Nucleus accumbens (tissue), 56 donors: ENCODE results near the gene RAB3B.
"Not testable (repeated sequence)": the region's sequence is repeated elsewhere in the genome, so short reads cannot be mapped to it uniquely, and the experiment has no call there.

ENCODE experiments used
- DNase-seq, 56 donors: peaks; one replicate each; lab custom pipeline; 2025; lab: John Stamatoyannopoulos, UW

The RAB3B gene

DNA sequence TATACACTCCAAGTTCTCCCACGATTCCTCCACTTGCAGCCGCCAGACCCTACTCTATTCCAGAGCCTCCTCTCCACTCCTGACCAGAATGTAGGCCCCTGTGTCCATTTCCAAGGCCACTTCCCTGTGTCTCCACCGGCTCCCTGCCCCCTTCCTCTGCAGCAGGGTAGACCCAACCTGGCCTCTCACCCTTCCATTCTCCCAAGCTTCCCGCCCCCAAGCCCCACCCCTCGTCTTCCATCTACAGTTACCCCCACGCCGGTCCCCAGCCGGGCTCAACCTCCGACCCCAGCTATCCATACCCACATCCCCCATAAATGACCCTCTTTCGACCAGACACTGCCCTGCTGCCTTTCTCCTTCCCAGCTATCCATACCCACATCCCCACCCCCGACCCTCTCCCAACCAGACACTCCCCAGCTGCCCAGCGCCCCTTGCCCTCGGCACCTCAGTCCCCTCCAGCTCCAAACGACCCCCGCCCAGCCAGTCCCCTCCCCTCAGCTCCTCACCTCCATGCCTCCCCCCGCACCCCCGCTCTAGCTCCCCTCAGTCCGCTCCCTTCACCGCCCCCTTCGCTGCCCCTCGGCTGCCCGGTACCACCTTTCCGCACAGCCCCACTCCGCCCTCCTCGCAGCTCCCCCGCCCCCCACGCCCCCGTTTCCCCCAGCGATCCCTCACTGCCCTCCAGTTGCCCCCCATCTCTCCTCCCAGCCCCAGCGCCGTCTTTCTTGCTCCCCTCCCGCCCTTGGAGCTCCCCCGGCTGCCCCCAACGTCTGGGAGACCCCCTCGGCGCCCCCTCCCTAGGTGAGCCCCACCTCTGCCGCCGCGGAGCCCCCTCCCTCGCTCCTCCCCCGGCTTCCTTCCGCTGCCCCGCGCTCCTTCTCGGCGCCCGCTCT lies 670 bp downstream of the RAB3B start:
- peak in 1 of 56 donors; percentile 1 for DNase-seq

DNA sequence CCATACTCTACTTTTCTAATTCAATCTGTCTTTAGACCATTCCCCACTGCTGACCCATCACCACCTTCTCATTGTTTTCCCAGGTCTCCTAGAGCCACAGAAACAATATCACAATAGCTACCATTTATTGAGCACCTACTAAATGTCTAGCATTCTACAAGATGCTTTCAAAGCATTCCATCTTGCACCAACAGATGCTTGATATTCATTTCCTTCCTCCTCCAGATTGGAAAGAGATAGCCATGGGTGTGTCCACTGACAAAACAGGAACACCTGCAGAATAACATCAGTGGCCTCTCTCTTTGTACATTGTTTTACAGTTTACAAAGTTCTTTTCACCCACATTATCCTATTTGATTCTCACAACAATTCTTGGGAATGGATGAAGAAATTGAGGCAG lies 2.2 kb downstream of the RAB3B start:
- DNase-seq = no peak

DNA sequence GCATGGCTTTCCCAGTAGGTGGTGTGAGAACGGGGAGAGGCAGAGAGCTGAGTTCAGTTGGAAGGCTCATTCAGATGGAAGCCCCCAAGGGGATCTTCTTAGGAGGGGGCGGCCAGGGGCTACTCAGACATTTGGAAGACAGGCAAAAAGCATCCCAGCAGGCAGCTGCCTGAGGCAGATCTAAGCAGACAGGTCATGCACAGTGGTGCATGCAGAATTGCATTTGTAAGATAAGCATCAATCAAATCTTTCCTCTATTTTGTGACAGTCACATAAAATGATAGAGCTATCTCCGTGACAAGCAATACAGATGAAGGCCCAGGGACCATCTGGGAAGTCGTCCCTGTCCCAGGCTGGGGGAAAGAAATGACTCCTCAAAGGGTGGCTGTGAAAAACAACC lies 3.8 kb downstream of the RAB3B start:
- DNase-seq = no peak

DNA sequence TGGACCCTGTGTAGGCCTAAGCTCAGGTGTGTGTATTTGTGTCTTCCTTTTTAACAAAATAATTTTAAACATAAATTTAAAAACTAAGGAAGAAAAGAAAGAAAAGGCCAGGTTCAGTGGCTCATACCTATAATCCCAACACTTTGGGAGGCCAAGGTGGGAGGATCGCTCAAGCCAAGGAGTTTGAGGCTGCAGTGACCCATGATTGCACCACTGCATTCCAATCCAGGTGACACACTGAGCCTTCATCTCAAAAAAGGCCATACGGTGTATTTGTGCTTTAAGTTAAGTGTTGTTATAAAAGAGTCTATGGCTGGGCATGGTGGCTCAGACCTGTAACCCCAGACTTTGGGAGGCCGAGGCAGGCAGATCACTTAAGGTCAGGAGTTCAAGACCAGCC lies 8.3 kb downstream of the RAB3B start:
- no peak for DNase-seq

DNA sequence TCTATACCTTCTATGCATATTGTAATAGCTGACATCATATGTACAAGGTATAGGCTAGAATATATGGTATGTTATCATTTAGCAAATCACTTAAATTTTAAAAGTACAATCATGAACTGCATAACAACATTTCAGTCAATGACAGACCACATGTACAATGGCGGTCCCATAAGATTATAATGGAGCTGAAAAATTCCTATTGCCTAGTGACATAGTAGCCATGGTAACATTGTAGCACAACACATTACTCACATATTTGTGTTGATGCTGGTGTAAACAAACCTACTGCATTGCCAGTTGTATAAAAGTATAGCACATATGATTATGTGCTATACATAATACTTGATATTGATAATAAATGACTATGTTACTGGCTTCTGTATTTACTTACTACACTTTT lies 8.9 kb downstream of the RAB3B start:
- DNase-seq = no peak

DNA sequence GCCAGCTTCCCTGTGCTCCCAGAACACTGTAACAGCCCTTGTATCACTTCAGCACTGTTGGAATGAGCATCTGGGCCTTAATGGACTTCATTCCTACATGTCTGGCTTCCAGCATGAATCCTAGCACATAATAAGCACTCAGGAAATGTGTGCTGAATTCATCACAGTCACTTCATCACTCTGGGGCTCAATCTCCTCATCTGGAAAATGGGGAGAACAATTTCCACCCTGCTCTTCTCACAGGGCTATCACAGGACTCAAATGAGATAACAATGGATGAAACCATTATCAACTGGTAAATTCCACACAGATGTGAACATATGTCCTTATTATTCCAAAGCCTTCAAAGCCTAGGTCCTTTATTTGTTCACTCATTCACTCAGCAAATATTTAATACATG lies 12.4 kb downstream of the RAB3B start:
- no peak for DNase-seq

DNA sequence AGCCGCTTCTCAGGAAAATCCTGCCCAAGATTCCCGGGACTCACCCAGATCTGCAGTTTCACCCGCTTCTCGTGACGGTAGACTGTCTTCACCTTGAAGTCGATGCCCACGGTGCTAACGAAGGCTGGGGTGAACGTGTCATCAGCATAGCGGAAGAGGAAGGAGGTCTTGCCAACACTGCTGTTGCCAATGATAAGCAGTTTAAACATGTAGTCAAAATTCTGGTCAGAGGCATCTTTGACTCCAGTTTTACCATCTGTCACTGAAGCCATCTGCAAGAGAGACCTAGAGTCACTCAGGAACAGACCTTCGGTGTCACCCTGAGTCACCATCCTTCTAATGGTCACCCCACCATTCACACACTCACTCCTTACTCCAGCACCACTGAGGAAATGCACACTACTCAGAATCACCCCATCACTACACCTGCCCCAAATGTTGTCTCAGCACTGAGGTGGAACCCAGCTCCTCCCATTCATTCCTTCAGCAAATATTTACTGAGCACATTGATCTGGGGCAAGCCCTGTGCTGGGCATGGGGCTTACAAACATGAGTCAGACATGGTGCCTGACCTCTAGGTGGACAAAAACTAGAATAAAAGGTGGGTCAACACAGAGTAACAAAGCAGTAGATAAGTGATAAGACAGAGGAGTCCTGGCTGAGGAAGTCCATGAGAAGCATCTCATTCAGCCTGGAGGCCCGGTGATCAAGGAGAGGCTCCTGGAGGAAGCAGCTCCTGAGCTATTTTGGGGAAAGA lies 13.5 kb downstream of the RAB3B start:
- no peak for DNase-seq

DNA sequence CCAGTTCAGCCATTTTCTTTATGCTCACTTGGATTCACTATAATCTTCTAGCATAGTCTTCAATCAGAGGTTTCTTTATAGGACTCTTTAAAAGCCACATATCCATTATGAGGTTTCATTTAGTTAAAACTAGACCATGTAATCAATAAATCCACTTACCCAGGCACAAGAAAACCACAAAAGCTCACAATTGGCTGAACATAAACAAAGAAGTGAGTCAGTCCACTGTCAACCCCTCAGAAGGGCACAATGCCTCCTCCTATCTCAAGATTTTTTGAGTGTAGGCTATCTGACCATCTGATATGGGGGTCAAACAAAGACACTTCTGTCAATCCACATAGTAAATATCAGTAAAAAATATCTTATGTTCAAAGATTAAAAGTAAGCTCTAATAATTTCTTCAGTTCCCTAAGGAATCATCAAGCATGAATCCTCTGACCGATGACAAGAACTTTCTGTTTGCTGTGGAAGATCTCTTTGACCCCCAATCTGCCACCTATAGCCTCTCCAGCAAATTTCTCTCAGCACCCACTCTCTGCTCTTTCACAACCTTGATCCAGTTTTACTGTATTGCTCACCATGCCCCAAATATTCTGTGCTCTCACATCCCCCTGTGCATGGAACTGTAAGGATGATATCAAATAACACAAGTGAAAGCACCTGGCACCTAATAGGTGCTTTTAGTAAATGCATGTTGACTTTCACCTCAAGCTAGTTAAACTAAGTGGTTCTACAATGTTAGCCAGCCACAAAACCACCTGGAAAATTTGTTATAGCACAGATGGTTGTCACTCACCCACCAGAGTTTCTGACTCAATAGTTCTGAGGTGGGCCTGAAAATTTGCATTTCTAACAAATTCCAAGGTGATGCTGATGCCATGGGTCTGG lies 16.7 kb downstream of the RAB3B start:
- DNase-seq = no peak

DNA sequence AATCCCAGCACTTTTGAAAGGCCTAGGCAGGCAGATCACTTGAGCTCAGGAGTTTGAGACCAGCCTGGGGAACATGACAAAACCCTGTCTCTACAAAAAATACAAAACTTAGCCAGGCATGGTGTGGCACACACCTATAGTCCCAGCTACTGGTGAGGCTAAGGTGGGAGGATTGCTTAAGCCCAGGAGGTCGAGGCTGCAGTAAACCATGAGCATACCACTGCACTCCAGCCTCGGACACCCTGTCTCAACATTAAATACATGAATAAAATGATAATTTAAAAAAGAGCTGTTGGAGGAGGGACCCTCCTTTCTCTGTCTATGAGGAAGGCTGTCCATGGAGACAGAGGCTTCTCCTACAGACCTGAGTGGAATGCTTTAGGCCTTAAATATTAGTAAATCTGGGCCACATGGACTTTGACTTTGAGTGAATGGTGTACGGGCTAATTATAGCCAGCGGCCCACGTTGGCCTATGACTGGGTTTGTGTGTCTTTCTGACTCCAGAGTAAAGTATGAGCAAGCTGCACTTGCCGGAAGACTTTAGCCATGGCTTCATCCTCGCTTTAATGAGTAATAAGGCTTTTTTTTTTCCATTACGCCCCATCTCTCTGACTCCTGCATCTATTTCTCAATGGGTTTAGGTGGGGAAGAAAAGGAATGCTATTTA lies 21.3 kb downstream of the RAB3B start:
- DNase-seq = no peak

DNA sequence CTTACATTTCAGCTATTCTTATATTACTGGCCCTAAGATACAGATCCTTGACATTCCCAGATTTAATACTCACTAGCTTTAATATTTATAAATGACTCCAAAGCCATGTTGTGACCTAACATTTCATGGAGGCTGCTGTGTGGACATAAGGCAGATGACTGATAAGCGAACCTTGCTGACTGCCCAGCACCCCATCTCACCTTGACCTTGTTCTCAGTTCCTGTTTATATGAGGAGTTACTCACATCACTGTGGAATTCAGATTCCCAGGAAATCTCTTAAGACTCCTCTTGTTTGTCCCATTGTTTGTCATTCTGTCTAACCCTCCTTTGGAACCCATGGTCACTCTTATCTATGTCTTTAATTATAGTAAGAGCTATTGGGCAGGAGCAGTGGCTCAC lies 21.9 kb downstream of the RAB3B start:
- no peak for DNase-seq

DNA sequence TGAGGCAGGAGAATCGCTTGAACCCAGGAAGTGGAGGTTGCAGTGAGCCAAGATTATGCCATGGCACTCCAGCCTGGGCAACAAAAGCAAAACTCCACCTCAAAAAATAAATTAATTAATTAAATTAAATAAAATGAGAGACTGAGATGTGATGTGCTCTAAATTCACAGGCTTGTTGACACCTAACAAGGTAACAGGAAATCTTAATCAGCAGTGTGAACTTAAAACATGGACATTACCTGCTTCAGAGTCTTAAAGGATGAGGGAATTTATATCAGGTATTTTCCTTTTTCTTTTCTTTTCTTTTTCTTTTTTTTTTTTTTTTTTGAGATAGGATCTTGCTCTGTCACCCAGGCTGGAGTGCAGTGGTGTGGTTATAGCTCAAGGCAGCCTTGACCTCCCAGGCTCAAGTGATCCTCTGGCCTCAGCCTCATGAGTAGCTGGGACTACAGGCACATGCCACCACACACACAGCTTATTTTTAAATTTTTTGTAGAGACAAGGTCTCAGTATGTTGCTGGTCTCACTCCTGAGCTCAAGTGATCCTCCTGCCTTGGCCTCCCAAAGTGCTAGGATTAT lies 23.2 kb downstream of the RAB3B start:
- DNase-seq = not testable (repeated sequence)

DNA sequence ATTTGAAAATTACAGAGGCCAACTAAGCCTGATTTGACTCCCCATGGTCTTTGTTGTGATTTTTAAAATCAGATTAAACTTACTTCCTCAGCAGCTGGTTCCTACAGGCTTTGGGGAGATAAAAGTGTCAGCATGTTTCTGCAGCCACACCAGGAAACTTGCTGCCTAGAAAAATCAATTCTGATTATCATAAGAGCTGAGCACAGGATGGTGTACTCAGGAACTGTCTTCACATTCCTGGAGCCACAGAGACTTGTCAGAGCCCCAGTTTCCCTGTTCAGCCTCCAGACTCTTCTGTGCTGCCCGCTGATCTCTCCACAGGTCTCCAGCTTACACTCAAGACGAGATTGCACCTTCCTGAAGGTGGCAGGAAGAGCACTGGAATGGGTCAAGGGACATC lies 23.9 kb downstream of the RAB3B start:
- no peak for DNase-seq

DNA sequence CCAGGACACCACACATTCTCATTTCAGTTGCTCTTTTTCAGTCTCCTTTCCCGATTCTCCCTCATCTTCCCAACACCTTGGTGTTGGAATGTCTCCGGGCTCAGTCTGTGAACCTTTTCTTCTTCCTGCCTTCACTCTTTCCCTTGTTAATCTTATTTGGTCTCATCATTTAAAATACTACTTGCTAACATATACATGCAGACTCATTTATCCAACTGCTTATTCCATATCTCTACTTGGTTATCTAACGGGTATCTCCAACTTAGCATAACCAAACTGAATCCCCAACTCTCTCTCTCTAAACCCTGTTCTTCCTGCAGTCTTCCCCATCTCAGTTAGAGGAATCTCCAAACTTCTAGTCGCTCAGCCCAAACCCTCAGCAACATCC lies 26.2 kb downstream of the RAB3B start:
- DNase-seq = no peak

DNA sequence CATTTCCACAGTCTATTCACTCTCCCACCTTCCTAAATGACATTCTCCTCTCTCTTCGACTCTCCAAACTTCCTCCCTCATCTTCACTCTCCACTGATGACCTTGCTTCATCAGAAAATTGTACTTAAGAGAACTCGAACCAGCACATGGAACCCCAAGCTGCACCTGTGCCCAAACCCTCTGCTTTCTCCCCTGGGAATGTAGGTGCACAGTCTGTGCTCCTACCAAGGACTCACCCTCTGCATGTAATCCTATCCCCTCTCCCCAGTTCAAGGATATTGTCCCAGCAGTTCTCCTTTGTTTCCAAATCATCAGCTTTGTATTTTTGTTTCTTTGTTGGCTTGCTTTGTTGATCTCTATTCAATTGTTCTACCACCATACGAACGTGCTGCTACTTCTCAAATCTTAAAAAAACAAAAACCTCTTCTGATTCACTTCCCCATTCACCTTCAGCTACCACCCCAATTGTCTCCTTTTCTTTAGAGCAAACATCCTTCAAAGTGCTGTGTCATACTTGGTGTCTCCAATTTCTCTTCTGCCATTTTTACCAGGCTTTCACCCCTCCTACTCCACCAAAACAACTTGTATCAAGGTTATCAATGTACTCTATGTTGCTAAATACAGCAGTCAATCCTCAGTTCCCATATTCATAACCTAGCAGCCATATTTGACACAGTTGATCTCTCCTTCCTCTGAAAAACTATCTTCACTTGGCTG lies 26.8 kb downstream of the RAB3B start:
- DNase-seq = no peak

DNA sequence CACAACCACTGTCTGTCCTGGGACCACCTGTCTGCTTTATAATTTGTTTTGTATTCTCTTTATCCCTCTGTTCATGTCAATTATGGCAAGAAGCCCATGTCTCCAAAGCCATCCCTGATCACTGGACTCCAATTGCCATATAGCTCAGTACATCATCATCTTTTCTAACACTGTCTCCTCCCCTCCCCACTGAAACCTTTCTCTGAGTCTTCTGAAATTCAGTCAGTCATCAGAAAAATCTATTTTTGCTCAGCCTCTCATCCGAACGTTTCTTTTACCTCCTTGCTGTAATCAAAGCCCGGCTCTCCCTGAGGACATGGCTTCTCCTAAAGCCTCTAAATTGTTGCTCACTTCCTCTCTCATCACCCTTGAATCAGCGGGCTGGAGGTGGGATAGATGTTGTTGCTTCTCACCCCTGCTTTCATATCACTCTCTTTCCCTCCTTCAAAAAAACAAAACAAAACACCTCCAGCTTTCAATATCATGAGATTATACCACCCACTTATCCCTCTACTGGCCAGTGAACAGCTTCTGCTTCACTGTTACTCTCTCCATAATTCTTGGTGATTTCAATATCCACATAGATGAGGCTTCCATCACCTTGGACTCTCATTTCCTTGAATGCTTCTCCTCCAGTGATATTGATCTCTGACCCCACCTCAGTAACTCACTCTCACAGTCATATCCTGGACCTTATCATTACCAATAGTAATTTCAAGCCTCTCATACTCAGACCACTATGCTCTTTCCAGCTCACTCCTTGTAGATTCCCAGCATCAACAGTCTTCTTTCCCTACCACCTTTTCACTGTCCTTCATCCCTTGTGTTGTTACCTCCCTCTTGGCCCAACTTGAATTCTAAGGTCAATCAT lies 27.8 kb downstream of the RAB3B start:
- DNase-seq = no peak

DNA sequence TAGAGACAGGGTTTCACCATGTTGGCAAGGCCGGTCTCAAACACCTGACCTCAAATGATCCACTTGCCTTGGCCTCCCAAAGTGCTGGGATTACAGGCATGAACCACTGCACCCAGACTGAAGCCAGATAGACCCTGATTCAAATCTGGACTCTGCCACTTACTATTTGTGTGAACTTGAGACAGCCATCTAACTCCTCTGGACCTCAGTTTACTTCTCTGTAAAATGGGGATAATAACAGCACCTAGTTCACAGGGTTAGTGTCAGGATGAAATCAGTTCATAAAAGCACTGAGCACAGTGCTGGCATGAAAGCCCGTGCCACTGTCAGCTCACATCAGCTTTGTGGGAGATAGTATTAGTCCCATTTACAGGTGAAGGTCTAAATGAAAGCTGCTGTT lies 28.5 kb downstream of the RAB3B start:
- no peak for DNase-seq

DNA sequence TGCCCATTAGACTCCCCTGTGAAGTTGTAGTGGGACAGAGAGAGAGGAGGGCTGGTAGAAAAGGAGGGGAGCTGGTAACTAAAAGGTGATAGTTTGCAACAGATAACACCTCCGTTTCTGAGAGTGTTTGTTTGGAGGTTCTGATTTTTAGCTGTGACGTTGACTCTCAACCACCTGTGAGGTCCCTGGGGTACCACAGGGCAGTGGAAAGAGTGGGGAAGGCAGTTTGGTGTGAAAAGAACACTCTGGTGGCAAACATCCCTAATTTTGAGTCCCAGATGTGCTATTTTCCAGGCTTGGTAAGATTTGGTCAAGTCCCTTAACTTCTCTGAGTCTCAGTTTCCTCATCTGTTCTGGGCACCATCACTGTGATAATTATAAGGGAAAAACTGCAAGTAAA lies 29.3 kb downstream of the RAB3B start:
- no peak for DNase-seq

DNA sequence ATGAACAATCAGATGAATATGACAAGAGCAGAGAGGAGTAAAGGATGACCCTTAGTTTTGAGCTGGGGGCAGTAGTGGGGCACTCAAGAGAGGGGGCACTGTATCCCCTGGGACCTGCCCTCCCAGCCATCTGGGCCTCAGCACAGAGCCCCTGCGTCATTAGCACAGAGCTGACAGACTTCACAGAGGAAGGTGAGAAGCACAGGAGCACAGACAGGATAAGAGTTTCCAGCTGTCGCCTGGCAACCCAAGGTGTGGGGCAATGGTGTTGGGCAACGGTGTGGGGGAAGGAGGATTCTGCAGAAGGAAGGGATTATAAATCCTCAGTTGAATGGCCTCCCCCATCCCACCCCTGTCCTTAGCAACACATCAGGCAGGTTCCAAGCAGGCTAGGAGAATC lies 30.2 kb downstream of the RAB3B start:
- DNase-seq = peak in 8 of 56 donors; percentile 0 to 9 (median 6)
